Midbrain (tissue), 1 donor: Measurements from ENCODE around the gene KCND3.

Source experiments
- DNase-seq: peaks from one replicate; lab custom pipeline; 2025; lab: John Stamatoyannopoulos, UW

KCND3 gene

DNA sequence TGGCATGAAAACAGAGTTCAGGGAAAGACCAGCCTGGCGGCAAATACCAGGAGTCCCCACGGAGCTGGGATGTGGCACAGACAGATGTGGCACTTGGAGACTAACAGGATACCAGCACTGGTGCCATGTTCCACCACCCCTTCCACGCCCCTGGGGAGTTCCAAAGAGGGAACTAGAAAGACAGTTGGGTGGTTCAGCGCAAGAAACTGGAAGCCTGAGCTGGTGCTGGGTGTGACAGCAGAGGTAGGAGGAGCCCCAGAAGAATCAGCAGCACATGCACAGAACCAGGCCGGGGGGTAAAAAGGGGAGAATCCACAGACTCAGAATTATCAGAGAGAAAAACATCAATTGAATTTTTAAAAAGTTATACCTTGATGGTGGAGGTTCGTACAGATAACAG, 211.4 kb downstream of the KCND3 start:
- no peak for DNase-seq

DNA sequence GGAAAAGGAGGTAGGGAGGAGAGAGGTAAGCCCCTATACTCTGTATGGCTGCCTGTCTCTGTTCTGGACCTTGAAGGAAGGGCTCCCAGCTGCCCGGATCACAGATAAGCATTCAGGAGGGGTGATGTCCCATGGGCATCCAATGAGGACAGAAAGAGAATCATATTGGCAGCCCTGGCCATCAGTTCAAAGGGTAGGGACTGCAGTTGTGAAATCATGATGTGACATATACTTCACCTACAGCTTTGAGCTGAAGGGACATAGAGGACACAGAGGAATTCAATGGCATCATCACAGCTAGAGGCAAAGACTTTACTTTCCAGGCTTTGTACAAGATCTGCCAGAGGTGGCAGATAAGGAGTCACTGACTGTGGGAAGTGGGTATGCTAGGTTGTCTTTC, 212.2 kb downstream of the KCND3 start:
- no peak for DNase-seq

DNA sequence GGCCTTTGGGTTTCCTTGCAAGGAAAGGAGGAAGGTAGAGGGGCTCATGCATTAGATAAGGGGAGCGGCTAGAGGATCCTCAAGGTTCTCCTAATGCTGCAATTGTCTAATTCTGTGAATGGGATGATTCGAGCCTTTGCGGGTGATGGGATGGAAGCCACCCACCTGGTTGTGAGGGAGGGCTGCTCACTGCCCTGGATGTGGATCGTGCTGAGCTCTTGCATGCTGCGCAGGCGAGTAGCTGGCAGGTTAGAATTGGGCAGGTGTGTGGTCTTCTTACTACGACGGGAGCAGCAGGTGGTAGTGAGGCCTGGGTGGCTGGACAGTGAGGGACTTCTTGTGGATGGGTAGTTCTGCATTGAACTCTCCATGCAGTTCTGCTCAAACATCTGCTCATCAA, 212.6 kb downstream of the KCND3 start:
- DNase-seq = no peak

DNA sequence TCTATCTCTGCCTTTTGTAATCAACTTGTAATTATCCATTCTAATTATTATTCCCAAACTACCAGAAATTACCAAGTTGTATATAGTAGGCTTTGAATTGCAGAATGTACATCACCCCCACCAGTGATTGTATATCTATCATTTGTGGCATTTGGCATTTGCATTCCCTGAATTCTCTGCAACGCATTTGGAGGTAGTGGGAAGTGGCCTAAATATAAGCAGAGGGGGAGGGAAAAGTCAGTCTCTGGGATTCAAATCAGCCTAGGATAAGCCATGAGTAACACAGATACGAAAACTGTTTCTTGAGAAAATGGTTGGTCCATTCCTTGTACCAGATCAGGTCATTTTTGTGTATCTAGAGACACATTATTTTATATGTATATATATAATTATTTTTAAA, 213.1 kb downstream of the KCND3 start:
- DNase-seq = no peak

DNA sequence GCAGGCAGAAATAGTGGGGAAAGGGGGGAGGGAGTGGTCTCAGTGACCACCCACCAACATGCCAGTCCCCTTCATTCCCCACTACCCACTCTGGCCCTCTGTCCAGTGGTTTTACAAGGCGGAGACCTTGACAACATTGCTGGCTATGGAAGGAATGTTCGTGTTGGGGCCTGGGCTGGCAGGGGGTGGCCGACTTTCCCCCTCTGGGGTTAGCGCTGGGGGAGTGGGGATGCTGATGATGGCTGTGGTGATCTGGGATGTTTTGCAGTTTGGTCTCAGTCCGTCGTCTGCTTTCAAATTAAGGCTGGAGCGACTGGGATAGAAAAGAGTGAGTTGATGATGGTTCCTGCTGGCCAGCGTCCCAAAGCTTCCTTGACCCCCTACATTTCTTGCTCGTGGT, 213.5 kb downstream of the KCND3 start:
- DNase-seq = no peak

DNA sequence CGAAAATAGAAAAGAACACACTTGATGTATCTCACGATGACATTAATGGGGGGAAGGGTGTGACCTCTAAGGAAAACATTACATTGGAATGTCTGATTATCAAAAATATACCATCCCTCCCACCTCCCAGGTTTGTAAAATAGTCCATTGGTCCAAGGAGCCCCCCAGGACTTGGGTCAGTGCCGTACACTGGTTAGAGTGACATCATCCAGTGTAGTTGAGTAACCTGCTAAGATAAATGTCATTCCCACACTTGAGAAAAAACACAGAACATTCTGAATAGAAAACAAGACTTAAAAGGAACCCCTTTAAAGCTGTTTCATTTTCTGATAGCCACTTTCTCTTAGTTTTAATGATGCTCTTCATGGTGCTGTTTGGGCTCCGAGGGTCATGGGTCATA, 218.6 kb downstream of the KCND3 start:
- DNase-seq = no peak

DNA sequence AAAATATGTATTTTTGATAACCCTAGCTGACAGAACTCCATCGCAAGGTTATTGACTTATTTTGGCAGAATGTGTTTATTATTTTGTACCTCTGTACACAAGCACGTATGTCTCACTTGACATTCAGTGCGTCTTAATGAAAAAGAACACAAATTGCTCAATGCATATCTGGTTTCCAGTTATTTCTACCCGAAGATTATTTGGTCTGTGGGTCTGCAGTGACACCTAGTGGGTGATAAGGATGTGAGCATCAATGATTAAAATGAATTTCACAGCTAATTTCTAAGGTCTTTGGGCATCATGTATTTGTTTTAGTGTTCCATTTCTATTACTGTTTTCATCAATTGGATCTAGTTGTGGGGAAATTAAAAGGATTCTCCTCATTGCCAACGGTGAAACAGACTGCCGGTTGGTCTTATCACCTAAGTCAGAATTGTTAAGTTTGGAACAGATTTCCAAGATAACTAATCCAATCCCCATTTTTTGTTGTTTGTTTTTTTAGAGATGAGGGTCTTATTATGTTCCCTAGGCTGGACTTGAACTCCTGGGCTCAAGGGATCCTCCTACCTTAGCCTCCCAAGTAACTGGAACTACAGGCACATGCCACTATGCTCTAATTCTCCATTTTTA, 219.8 kb downstream of the KCND3 start:
- DNase-seq = peak; percentile 64

DNA sequence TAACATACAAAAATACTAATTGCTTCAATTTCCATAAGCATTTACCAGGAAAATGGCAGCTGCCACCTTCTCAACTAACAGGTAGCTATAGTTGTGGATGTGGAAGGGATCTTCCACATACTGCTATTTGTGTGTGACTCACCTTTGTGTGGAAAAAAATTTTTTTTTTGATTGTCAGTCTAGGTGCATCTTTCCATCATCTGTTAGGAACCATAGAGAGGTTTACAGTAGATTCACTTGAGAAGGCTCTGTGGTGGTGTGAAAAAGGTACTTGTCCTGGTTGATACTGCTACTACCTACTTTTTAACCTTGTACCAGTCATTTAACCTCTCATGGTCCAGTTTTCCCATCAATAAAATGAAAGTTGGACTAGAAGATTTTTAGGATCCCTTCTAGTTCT, 220.8 kb downstream of the KCND3 start:
- no peak for DNase-seq

DNA sequence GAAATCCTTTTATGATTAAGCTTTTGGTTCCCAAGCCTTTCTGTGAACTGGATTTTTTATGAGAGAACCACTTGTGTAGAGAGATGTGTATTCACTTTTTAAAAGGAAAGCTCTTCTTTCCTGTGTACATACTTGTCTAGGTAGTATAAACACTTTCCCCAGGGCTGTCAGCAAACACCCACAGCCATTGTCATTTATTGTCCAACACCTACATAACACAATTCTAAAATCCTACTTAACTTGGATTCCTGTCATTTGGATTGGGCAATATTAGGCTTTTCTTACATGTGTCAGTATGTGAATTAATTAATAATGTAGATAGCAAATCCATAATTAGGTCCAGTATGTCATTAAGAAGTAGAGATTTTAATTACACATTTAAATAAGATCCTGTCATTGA, 221.4 kb downstream of the KCND3 start:
- no peak for DNase-seq

DNA sequence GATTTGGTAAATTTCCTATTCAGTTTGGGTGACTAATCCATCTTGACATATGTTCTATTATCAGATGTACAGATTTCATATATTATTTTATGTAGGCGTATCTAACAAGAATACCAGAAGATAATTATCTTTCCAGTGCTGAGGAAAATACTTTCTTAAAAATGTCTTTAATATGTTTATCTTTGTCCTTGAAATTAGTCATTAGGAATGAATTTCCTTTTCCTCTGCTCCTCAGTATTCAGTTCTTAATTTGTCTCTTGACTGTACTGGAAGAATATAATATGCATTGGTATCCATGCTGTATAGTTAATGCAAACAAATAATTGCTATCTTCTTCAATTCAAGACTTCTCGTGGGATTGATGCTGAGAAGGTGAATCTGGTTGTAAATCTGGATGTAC, 227.1 kb downstream of the KCND3 start:
- no peak for DNase-seq

DNA sequence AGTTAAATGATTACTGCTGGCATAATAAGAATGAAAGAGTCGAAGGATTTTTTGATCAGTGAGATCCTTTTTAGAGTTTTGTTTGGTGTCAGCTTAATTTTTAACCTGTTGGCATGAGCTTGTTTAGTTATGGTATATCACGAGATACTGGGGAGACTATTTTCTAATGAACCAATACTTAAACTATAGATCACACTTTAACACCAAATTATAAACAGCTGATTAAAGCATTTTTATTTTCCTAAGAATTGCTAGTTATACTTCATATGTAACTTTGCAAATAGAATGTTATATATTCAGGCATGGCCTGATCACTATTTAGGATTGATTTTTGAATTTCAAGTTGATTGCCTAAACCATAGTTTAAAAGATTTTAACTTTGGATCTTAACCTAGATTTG, 227.8 kb downstream of the KCND3 start:
- no peak for DNase-seq

DNA sequence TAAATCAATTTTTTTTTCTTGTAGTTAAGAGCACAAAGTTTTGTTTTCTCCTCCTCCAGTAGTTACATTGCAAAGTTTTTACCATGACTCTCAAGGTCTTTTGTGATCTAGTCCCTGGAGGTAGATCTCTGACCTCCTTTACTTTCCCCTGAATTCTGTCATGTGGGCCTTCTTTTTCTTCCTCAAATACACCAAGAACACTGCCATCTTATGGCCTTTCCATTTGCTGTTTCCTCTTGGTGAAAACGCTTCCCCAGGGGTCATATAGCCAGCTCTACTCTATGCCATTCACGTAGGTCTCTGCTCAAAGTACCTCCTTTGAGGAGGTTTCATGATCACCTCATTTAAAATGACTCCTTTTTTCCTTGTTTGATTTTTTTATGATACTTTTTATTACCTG, 231.1 kb downstream of the KCND3 start:
- no peak for DNase-seq

DNA sequence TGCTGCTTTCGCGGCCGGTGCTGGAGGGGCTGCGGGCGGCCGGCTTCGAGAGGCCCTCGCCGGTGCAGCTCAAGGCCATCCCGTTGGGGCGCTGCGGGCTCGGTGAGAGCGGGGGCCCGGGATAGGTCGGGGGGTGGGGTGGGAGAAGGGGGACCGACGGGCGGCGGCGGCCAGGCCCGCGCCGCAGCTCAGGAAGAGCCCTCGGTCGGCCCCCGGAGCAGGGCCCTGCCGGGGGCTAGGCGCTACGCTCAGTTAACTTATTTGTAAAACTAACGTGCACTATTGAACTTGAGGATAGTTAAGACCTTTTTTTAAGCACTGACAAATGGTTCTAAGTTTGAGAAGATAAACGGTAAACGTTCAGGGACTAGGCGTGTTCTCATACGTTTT, 233.3 kb downstream of the KCND3 start:
- DNase-seq = no peak

DNA sequence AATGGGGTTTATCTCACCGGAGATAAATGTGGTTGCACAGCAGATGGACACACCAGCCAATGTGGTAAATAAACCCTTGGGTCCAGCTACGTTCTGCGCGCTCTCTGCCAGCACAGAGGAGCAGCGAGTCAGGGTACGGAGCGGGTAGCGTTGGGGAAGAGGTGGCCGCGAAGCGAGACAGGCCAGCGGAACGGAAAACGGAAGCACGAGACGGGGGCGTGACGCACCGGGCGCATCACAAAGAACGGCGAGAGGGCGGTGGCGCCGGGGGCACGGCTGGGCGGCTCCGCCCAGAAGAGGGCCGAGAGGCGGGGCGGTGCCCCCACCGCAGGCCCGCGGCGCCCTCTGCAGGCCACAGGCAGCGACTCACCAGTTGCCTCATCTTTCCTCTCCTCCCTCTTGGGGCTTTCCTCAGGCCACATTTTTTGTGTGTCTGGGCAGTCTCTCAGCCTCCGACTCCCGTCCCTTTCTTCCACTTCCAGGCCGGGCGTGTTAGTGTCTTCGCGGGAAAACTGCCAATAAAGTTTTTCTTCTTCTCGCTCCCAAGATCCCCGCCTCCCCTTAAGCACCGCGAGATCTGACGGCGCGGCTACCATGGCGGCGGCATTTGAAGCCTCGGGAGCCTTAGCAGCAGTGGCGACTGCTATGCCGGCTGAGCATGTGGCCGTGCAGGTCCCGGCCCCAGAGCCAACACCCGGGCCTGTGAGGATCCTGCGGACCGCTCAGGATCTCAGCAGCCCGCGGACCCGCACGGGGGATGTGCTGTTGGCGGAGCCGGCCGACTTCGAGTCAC, 233.9 kb downstream of the KCND3 start, which contains the start of gene DDX20:
TSS of gene DDX20 (plus strand) at position 571 of the 793 bp plus-strand sequence. CDS start at position 595, 24 bp downstream.
- peak; percentile 92 for DNase-seq

DNA sequence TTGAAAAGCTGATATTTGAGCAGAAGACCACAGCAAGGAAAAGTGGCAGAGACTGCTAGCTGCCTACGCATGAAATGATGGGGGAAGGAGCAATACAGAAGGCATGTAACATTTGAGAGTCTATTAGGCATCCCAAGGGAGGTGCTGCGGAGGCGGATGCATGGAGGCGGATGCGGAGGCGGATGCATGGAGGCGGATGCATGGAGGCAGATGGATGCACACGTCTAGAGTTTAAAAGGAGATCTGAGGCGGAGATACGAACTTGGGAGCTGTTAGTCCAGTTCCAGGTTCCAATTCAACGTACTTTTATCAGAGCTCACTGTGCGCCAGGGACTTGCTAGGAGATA, 234.5 kb downstream of the KCND3 start:
- DNase-seq = peak; percentile 66

DNA sequence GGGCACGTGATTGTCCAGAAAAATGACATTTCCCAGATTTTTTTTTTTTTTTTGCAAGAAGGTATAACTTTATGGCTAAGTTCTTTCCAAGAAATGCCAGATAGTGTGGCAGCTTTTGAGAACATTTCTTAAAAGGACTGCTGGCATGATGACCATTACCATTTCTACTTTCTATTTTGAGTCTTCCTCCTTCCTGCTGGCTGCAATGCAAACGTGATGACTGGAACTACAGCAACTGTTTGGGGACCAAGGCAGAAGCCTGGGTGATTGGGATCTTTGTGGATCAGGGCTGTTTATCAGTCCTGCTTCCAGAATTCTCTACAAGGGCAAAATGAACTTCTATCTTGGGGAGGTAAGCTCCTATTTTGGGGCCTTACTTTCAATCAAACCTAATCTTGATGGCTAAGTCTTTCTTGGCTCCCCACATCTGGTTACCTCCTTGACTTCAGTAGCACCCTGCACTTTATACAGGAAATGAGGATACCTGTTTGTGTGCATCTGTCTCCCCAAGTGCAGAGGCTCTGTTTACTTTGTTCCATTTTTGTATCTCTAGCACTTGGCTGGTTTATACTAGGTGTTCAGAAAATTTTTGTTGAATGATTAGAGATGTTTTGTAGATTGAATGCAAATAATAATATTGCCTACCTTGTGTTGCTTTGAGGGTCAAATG, 237.4 kb downstream of the KCND3 start:
- no peak for DNase-seq

DNA sequence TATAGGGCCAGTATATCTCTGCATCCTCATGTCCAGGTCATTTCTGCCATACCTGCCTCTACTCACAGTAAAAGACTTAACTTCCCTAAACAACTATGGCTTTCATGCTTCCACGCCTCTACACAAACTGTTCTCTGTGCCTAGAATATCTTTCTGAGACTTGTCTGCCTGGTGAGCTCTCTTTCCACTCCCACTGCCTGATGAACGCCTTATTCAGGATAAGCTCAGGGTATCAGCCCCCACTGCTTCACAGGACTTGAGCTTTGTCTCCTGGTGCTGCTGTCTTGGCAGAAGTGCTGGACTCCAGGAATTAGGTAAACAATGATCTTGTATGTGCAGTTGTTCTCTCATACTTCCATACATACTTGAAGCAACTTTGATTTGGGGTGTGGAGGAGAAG, 238.6 kb downstream of the KCND3 start:
- no peak for DNase-seq

DNA sequence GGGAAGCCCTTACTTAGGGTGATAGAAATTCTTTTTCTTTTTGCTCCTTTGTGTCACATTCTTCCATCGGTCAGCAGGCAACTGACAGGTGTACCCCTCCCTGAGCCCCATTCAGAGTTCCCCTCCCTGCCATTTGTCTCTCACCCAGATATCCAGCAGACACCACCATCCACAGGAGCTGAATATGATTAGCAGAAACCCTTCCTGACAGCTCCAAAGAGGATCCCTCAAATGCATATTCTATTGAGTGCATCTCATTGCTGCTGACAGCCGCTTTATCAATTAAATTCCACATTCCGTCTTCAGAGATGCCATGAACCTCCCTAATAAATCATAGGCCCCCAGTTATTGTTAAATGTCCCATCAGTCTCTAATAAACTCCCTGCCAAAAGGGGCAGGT, 239.8 kb downstream of the KCND3 start:
- no peak for DNase-seq

DNA sequence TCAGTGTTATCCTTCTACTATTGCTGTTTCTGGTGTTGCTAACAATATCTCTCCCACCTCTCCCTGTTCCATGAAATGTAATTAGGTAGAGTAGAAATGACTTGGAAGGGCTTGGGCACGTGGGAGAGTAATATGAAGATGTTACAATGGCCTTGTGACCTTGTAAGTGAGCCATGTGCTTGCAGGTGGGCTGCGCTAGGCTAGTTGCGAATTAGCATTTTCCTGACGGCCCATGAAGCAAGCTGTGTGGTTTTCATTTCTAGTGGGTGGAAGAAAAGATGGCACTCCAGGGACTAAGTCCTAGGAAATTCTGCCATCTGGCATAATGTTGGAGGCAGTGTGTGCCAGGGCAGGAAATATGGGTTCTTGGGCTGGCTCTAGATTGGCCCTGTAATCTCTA, 241.5 kb downstream of the KCND3 start:
- no peak for DNase-seq

DNA sequence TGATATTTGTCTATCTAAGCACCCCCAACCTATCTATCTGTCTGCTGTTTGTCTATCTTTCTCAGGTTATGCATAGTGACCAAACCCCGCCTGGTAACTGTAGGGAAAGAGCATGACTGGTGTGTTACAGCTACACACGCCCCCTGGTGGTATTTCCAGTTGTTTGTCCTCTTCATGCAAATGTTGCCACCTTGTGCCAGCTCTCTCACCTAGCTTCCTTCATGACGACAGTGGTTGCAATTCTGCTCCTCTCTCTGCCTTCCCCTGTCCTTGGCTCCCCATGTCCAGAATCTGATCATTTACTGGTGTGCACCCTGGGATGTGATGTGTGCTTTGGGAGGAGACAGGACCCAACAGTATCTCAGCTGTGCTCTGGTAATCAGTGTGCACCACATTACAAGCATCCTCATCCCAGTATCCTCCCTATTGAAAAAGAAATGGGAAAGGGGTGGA, 242.2 kb downstream of the KCND3 start:
- no peak for DNase-seq

DNA sequence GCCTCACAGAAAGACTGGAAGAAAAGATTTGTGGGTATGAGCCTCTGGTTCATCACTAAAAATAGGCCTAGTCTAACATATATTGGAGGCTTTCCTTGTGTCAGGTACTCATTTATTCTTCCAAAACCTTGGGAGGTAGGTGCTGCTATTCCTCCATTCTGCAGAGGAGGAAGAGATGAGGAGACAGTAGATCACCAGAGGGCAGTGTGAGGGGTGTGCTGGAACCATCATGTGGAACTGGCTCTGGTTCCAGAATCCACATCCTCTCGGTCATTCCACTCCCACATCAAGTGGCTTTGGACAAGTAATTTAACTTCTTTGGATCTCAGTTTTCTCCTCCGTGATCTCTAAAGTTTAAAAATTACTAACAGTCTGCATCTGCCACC, 242.9 kb downstream of the KCND3 start:
- DNase-seq = no peak

DNA sequence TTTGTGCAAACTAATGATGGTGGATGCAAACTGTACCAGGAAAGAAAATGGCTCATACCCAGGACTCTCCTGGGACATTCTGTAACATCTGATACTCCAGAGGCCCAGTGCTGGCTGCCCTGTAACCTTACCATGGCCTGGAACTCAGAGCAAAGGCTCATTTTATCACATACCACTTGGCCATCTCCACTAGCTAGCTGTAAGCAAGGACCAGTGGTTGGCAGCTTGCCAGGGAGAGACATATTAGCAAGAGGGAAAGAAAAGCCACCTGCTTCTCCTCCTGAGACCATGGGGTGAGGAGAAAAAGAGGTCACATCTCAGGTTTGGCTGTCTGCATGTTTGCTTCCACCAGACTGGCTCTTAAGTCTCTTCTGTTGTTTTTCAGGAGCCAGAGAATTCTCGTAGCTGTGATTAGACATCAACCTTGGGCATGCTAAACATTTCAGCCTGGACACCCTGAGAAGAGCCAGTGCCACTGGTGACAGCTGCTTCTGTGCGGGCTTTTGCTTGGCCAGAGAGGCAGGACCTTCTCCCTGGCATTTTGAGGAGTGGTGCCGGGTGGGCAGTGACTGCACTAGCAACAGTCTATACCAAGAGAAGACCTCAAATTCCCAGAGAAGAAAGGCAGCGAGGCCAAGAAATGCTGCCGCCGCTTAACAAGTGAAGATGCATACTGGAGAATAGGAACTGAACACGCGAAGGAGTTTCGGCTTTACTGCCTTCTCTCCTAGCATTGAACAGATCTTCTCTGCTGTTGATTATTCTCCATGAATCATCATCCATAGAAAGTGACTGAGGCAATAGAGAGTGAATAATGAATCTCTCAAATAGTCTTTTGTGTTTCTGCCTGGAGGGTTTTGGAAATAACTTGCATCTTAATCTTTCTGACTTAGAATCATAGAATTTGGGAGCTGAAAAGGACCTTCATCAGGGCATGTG, 243.5 kb downstream of the KCND3 start:
- DNase-seq = no peak
